Hepatocyte (in vitro differentiated cells): ENCODE measurements around the gene THEM5.

Source experiments
- CTCF ChIP-seq: fragments of 200-600 bp; sonication (generic); IDR thresholded peaks from 2 replicates; pipeline ENCODE4 v1.5.1; 2016; ENCODE audit warnings: antibody characterized with exemption, mild to moderate bottlenecking; ENCODE audit not compliant: poor library complexity
- EZH2 ChIP-seq: fragments of 200-600 bp; sonication (generic); IDR thresholded peaks from 2 replicates; pipeline ENCODE4 v1.6.1; 2016; ENCODE audit warnings: antibody characterized with exemption, mild to moderate bottlenecking, borderline replicate concordance
- EZH2phosphoT487 ChIP-seq: fragments of 200-600 bp; sonication (generic); IDR thresholded peaks from one replicate; pipeline ENCODE4 v1.6.1; 2018; ENCODE audit warnings: antibody characterized with exemption, mild to moderate bottlenecking, low read depth, moderate library complexity; ENCODE audit not compliant: unreplicated experiment, severe bottlenecking

DNA sequence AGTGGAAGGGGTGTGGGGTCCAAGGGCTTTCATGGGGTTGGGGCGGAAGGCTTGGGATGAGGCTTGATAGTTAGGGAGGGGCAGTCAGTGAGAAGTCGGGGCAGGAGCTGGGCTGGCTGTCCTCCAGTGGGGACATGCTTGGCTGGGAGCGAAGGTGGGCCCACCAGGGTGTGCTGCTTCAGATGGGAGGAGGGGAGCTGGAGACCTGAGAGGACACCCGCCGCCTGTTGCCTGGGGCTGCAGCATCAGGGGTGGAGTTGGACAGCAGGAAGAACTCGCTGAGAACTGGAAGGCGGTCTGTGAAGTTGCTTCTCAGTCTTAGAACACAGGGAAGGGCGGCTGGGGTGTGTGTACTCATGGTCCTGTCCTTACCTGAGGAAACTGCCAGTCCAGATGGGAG is 1.6 kb downstream of the THEM5 start:
- TF ChIP-seq CTCF (no peak), EZH2phosphoT487 (no peak), EZH2 (no peak)
